ENCODE results near the gene LSM14B. TPM values are rescaled to one million over a fixed set of nuclear protein-coding genes. Genes with fewer than 3 reads are reported as not detected.

Gene LSM14B
- total RNA-seq, 1 experiment from 2014 or later = 82.4 TPM

GRCh38 chr20:62133051-62133845 lies 11.0 kb downstream of the LSM14B start:
- no peak overlapping the region for H4K8ac ChIP-seq (replicated peaks; ENCODE audit: insufficient read length, low read depth, low read length)
- H3K23ac ChIP-seq (ENCODE audit: insufficient read length, low read depth, low read length) = no peak overlapping the region
- WGBS (ENCODE audit: extremely low coverage, insufficient read length, low lambda C conversion rate) = no CpG with 5 or more reads among the region's 29 CpGs
- no peak overlapping the region for H3K4me3 Mint-ChIP-seq
- H3T11ph ChIP-seq (ENCODE audit: low read length) = no peak overlapping the region
- H3K27me3 Mint-ChIP-seq (ENCODE audit: low read depth) = no peaks in the 10 kb centered on the region; the same call in 1 of the 2 replicates
- no peak overlapping the region for H4K5ac ChIP-seq (ENCODE audit: insufficient read length, low read depth, low read length)
- no peak for TF ChIP-seq CTCF (conservative IDR thresholded peaks at IDR 0.05)
- H3K9ac ChIP-seq (ENCODE audit: extremely low read depth, insufficient read length, low read length) = no peak overlapping the region
- H3K4me1 Mint-ChIP-seq = no peaks in the 10 kb centered on the region
- peaks cover 2% of the 10 kb centered on the region for H3K79me1 ChIP-seq (ENCODE audit: insufficient read depth, low read depth, low read length, poor library complexity, severe bottlenecking)
- H4K20me1 ChIP-seq (ENCODE audit: control insufficient read depth, insufficient read depth, insufficient read length) = no peaks in the 10 kb centered on the region
- H3K36me3 Mint-ChIP-seq (ENCODE audit: insufficient read depth in 1 of 3, low read depth in 3 of 3) = peaks cover 54 to 100% (median 94%) of the 10 kb centered on the region in 3 experiments
- H2BK5ac ChIP-seq (ENCODE audit: insufficient read length, low read length) = no peak overlapping the region
- H3K4me2 ChIP-seq (ENCODE audit: insufficient read depth, insufficient read length, low read length) = no peak overlapping the region
- no peak for DNase-seq
- no peaks in the 10 kb centered on the region for H3K9me3 ChIP-seq (ENCODE audit: control insufficient read depth, low read depth, low read length)
- H2AFZ ChIP-seq (ENCODE audit: low read length) = no peak overlapping the region
- H3K27ac ChIP-seq (ENCODE audit: insufficient read length, low read depth, low read length) = no peak overlapping the region
- H3K56ac ChIP-seq (ENCODE audit: insufficient read length, low read depth, low read length) = no peak overlapping the region
- H2BK120ac ChIP-seq (ENCODE audit: low read depth, low read length, poor library complexity, severe bottlenecking) = no peak overlapping the region
- H3K4ac ChIP-seq (ENCODE audit: low read depth, low read length) = no peak overlapping the region
- no peaks in the 10 kb centered on the region for H3K4me1 ChIP-seq (ENCODE audit: insufficient read depth, low read length)
- H2AK5ac ChIP-seq (ENCODE audit: insufficient read length, low read length) = no peak overlapping the region
- no peaks in the 10 kb centered on the region for H3K27me3 ChIP-seq (ENCODE audit: insufficient read depth, low read length)
- H3K79me2 ChIP-seq (ENCODE audit: insufficient read depth, low read length) = no peaks in the 10 kb centered on the region
- H3K27ac Mint-ChIP-seq = peak overlapping the region in 1 of 3 experiments; percentile 40; a peak in 1 of 7 replicates
- no peaks in the 10 kb centered on the region for H3K23me2 ChIP-seq (ENCODE audit: insufficient read length, low read depth, low read length, poor library complexity, severe bottlenecking)
- H2BK15ac ChIP-seq (ENCODE audit: low read depth, low read length) = no peak overlapping the region
- no peak overlapping the region for H3K18ac ChIP-seq (ENCODE audit: insufficient read length, low read depth, low read length)
- no peak overlapping the region for H3K14ac ChIP-seq (ENCODE audit: insufficient read depth, low read length)
- no peak overlapping the region for H2BK20ac ChIP-seq (ENCODE audit: low read depth, low read length, poor library complexity, severe bottlenecking)
- no peak overlapping the region for H4K91ac ChIP-seq (ENCODE audit: insufficient read length, low read depth, low read length)
- no peak overlapping the region for H2BK12ac ChIP-seq (ENCODE audit: insufficient read length, low read depth, low read length)
- no peaks in the 10 kb centered on the region for H3K9me3 Mint-ChIP-seq

Measured in H9 (cell line).